HEK293 (cell line): Measurements from ENCODE around the gene VILL.

Source experiments
- CTCF ChIP-seq: fragments of 450-650 bp; formaldehyde crosslinking; IDR thresholded peaks from 2 replicates; pipeline ENCODE4 v1.5.1; 2016; ENCODE audit warnings: missing biosample characterization, missing genetic modification characterization
- EGR2 ChIP-seq: fragments of 450-650 bp; formaldehyde crosslinking; IDR thresholded peaks from 2 replicates; pipeline ENCODE4 v1.5.1; 2016; ENCODE audit warnings: low read depth, missing biosample characterization, missing genetic modification characterization
- REST ChIP-seq: fragments of 450-650 bp; formaldehyde crosslinking; IDR thresholded peaks from 2 replicates; pipeline ENCODE4 v1.5.1; 2016; ENCODE audit warnings: missing biosample characterization, missing genetic modification characterization
- TCF7L2 ChIP-seq: IDR thresholded peaks from 2 replicates; pipeline ENCODE4 v1.6.1; 2011; ENCODE audit warnings: low read depth, mild to moderate bottlenecking, inconsistent platforms, low read length, moderate library complexity, borderline replicate concordance
- YY1 ChIP-seq: fragments of 450-650 bp; formaldehyde crosslinking; IDR thresholded peaks from 2 replicates; pipeline ENCODE4 v1.5.1; 2018; ENCODE audit warnings: missing biosample characterization, missing genetic modification characterization
- ZBTB17 ChIP-seq: fragments of 450-650 bp; formaldehyde crosslinking; IDR thresholded peaks from 2 replicates; pipeline ENCODE4 v1.5.1; 2016; ENCODE audit warnings: missing biosample characterization, missing genetic modification characterization
- ZBTB20 ChIP-seq: fragments of 450-650 bp; formaldehyde crosslinking; IDR thresholded peaks from 2 replicates; pipeline ENCODE4 v1.5.1; 2016; ENCODE audit warnings: missing biosample characterization, missing genetic modification characterization
- ZNF175 ChIP-seq: fragments of 450-650 bp; formaldehyde crosslinking; IDR thresholded peaks from 2 replicates; pipeline ENCODE4 v1.5.1; 2016; ENCODE audit warnings: missing biosample characterization, missing genetic modification characterization
- ZNF214 ChIP-seq: fragments of 450-650 bp; formaldehyde crosslinking; IDR thresholded peaks from 2 replicates; pipeline ENCODE4 v1.5.1; 2017; ENCODE audit warnings: missing biosample characterization, mild to moderate bottlenecking, missing genetic modification characterization, borderline replicate concordance
- ZNF324 ChIP-seq: fragments of 450-650 bp; formaldehyde crosslinking; IDR thresholded peaks from 2 replicates; pipeline ENCODE4 v1.5.1; 2016; ENCODE audit warnings: missing biosample characterization, missing genetic modification characterization
- ZNF560 ChIP-seq: fragments of 450-650 bp; formaldehyde crosslinking; IDR thresholded peaks from 2 replicates; pipeline ENCODE4 v1.5.1; 2017; ENCODE audit warnings: missing biosample characterization, missing genetic modification characterization, borderline replicate concordance
- ZNF561 ChIP-seq: fragments of 450-650 bp; IDR thresholded peaks from 2 replicates; pipeline ENCODE4 v1.5.1; 2018; ENCODE audit warnings: missing biosample characterization, missing genetic modification characterization, borderline replicate concordance
- ZNF571 ChIP-seq: fragments of 450-650 bp; formaldehyde crosslinking; IDR thresholded peaks from 2 replicates; pipeline ENCODE4 v1.5.0; 2017; ENCODE audit warnings: missing biosample characterization, missing genetic modification characterization
- TF ChIP-seq, protein P1 (sequence below): fragments of 450-650 bp; formaldehyde crosslinking; IDR thresholded peaks from 2 replicates; pipeline ENCODE4 v1.5.1; 2016; ENCODE audit warnings: missing biosample characterization, missing genetic modification characterization

DNA sequence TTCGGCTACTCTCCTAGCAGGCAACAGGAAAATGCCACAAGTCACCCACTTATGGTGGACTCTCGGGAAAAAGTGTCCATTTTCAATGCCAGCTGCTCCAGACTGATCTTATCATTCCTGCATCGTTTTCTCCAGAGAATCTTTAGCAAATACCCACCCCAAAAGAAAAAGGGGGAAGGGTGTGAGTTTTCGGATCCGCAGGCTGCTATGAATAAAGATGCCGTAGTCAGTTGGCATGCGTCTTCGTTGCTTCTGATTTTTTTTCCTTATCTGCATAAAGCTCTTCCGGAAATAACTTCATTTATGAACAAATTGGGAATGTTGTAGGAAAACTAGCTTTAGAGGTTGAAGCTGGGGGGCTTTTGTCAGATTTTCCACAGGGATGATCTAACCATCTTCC lies 22.4 kb upstream of the VILL start:
- TF ChIP-seq ZNF571 (tag by site-specific recombination) (no peak), CTCF (tag by site-specific recombination) (no peak), ZNF324 (tag by site-specific recombination) (no peak), REST (tag by site-specific recombination) (no peak), EGR2 (tag by site-specific recombination) (no peak), ZNF560 (no peak), ZBTB20 (no peak), YY1 (no peak), ZNF175 (tag by site-specific recombination) (no peak), TCF7L2 (no peak), ZBTB17 (tag by site-specific recombination) (no peak), ZNF214 (tag by site-specific recombination) (no peak), ZNF561 (tag by site-specific recombination) (no peak)
- TF ChIP-seq, protein P1, sequence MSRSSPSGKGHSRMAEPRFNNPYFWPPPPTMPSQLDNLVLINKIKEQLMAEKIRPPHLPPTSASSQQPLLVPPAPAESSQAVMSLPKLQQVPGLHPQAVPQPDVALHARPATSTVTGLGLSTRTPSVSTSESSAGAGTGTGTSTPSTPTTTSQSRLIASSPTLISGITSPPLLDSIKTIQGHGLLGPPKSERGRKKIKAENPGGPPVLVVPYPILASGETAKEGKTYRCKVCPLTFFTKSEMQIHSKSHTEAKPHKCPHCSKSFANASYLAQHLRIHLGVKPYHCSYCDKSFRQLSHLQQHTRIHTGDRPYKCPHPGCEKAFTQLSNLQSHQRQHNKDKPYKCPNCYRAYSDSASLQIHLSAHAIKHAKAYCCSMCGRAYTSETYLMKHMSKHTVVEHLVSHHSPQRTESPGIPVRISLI, result no peak
